GM21529 (cell line): ENCODE data around the gene AXIN2.
"Not testable (repeated sequence)": the region's sequence is repeated elsewhere in the genome, so short reads cannot be mapped to it uniquely, and the experiment has no call there.

Source experiments
- ATAC-seq: cut with Tn5 transposase; IDR thresholded peaks from one replicate; pipeline ENCODE4 v1.9.1; 2021; ENCODE audit not compliant: unreplicated experiment

Gene AXIN2

GRCh38 chr17:65523411-65523810 is 38.0 kb downstream of the AXIN2 start:
- ATAC-seq: no peak

GRCh38 chr17:65522751-65523404 is 38.6 kb downstream of the AXIN2 start:
- no peak for ATAC-seq

DNA sequence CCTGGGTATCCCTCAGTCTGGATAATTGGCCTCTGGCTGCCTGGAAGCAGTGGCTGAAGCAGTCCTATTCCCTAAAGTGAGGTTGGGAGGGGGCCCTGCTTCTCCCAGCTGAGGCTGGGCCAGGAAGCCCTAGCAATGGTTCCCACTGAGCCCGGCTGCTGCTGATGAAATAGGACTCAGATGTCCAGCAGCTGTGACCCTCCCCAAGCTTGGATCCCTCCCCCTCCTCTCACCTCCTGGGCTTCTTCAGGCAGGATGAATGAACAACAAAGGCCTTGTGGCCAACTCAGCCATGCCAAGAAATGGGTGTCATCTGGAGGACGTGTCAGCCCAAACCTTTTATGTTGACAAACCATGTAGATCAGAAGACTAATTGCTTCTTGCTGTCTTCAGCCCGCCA is 42.0 kb downstream of the AXIN2 start:
- no peak for ATAC-seq

- ATAC-seq: no peak
These were observed 43.2 kb downstream of the AXIN2 start for GRCh38 chr17:65518256-65518655.

- no peak for ATAC-seq
These were observed 45.2 kb downstream of the AXIN2 start for GRCh38 chr17:65515959-65516948.

DNA sequence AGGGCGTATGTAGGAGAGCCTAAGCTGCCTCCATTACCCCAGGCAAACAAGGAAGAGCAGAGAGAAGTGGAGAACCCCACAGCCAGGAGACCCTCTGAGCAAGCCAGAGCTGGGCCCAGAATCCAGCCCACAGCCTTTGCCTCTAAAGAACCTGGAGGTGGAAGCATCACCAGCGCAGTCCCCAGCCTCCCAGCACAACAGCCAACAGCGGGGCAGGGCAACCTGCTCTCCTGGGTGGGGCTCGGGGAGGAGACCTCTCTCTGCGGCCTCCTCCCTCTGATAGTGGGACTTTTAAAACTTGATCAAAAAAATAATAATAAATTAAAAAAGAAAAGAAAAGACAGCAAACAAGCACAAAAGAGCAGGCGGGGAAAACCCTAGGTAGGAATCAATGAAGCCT is 45.9 kb downstream of the AXIN2 start:
- ATAC-seq: no peak

DNA sequence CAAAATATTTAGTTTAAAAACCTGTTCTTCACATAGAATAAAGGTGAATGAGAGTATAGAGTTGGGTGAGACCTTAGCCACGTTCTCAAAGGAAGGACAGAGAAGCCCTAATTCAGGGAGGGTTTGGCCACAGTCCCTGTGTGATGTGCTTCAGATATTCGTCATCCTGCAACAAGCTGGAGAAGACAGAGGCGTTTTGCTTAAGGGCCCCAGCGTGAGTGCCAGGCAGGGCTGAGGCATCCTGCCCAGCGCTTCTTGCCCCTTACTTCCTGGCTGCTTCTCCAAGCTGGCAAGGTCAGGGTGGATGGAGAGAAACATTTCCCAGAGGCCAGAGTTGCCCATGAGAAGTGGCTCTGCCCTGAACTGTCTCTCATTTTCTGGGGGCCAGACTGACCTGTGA is 46.9 kb downstream of the AXIN2 start:
- ATAC-seq: no peak

- ATAC-seq: no peak
These were observed 47.4 kb downstream of the AXIN2 start for GRCh38 chr17:65514082-65514481.

DNA sequence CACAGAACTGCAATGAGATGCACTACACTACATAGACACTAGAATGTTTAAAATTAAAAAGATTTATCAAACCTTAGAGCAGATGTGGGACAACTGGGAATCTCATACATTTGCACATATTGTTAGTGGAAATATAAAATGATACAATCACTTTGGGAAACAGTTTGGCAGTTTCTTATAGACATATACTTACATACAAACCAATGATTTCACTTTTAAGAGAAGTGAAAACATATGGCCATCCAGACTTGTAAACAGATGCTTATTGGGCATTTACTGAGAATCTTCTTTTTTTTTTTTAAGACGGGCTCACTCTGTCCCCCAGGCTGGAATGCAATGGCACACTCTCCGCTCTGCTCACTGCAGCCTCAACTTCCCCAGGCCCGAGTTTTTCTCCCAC is 50.1 kb downstream of the AXIN2 start:
- ATAC-seq: no peak

GRCh38 chr17:65509032-65509431 is 52.4 kb downstream of the AXIN2 start:
- no peak for ATAC-seq

DNA sequence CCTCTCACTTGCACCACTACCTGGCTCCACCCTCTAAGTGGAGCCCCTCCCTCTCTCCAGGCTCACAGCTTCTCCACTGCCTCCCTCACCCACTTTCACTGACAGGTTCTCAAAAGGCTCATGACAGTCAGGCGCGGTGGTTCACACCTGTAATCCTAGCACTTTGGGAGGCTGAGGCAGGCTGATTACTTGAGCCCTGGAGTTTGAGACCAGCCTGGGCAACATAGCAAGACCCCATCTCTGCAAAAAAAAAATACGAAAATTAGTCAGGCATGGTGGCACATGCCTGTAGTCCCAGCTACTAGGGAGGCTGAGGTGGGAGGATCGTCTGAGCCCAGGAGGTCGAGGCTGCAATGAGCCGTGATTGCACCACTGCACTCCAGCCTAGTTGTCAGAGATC is 56.8 kb downstream of the AXIN2 start:
- ATAC-seq: not testable (repeated sequence)

- ATAC-seq: no peak
These were observed 57.3 kb downstream of the AXIN2 start for GRCh38 chr17:65504141-65504540.

- ATAC-seq: no peak
These were observed 57.9 kb downstream of the AXIN2 start for GRCh38 chr17:65503557-65503956.

- ATAC-seq: no peak
These were observed 62.6 kb downstream of the AXIN2 start for GRCh38 chr17:65498816-65499215.

DNA sequence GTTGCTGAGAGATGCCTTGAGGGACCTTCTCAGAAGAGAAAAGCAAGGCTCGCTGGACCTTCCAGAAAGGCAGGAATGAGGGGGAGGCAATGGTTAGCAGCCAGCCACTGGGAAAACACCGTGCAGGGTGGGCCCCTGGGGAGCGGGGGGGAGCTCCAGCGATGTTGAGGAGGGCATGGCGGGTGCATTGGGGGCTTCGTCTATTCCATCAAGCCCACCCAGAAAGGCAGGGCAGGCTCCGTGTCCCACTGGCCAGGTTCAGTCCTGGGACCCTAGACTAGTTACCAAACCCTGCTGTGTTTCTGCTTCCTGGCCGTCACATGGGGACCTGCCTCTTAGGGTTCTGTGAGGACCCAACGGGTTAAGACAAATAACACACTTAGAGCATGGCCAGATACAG is 64.6 kb downstream of the AXIN2 start:
- no peak for ATAC-seq

DNA sequence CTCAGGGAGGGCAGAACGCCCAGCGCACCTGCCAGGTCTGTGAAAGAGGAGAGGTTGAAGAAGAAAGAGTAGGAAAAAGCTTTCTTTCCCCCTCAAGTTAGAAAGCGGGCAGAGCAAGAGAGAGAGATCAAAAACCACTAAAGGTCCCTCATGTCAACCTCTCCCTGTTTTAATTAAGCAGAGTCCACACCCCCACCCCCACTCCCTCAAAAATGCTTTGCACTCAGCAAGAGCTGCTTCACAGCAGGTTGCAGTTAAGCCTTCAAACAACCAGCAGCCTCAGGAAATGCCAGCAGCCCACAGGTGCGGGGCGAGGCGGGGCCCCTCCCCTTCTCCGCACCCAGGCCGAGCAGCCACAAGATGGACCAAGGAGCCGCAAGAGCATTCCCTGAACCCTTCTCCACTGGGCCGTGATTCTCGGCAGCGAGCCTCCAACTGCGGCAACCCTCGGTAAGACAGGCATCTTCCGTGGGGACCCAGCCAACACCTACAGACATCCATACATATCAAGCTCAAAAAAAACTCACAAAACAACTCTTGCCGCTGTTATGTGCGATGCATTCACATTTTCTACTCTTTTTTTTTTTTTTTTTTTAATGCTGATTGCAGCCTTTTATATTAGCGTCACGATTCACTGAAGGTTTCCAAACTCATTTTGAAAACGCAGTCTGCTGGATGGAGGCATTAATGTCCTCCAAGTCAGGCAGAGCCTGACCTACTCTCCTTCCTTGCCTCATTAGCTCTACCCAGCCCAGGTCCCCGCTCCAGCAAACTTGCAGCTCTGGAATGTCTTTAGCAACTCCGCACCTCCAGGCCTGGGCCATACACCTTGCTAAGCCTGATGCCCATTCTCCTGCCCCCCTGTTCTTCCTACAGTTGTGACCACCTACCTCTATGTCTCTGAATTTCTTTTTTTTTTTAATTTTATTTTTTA is 66.1 kb downstream of the AXIN2 start:
- no peak for ATAC-seq

DNA sequence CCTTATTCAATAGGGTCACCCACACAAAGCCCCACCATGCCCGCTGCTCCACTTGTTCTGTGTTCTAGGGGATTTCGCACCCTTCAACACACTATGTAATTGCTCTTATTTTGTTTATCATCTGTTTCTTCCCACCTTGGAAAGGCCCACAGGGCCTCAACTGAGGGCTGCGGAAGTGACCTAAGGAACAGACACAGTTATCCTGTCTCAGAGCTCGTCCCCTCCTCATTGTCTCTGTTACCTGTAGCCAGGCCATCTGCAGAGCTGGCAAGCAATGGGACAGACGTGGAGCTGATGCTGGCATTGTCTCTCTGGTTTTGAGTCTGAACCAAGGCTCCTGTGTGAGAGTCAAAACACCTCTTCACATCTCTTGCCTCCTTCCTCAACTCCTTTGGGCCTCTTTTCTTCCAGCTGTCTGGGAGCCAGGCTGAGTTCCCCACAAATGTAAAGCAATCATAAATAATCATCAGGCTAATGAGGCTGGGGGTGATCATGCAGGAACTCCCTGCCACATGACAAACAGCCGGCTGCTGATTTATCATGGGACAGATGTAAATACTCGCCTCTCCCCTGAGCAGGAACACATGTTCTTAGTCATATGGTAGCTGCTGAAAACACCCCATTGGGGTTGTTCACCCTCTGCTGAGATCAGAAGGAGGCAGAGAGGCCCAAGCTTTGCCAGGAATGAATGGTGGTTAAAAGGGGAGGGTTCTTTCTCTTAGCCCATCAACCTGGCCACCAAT is 71.9 kb downstream of the AXIN2 start:
- ATAC-seq: no peak

DNA sequence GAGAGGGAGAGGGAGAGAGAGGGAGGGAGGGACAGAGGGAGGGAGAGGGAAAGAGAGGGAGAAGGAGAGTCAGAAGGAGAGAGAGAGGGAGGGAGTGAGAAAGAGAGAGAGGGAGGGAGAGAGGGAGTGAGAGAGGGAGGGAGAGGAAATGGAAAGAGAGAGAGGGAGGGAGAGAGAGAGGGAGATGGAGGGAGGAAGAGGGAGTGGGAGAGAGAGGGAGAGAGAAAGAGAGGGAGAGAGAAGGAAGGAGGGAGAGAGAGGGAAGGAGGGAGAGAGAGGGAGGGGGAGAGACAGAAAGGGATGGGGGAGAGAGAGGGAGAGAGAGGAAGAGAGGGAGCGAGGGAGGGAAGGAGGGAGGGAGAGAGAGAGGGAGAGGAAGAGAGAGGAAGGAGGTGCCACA is 72.8 kb downstream of the AXIN2 start:
- ATAC-seq: no peak

GRCh38 chr17:65487990-65488389 is 73.5 kb downstream of the AXIN2 start:
- ATAC-seq: no peak

DNA sequence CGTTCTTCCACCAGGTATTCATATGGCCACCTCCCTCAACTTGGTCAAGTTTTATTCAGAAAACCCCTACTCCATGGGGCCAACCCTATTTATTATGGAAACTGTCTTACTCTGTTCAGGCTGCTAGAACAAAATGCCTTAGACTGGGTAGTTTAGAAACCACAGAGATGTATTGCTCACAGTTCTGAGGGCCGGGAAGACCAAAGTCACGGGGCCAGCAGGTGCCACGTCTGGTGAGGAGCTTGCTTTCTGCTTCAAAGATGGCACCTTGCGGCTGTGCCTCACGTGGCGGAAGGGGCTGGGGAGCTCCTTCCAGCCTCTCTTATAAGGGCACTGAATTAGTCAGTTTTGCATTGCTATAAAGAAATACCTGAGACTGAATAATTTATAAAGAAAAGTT is 74.3 kb downstream of the AXIN2 start:
- ATAC-seq: no peak
